Measurements from ENCODE around the gene PITPNB. TPM values are rescaled to one million over a fixed set of nuclear protein-coding genes. Genes with fewer than 3 reads are reported as not detected.

Gene PITPNB
- 19.3 and 20.1 TPM in 2 replicates for total RNA-seq (2014; rRNA removed; shearing (Covaris generic))

GRCh38 chr22:27919222-27919941 lies at the start of gene PITPNB:
PITPNB (minus strand) TSS chr22:27919256; CDS start chr22:27919191, 65 bp downstream.
- peak; percentile 99 for DNase-seq (ENCODE audit: low read depth)

GRCh38 chr22:27966168-27967064 lies 47.4 kb upstream of the PITPNB start:
- DNase-seq (ENCODE audit: low read depth): no peak

- DNase-seq (ENCODE audit: low read depth): no peak
These were observed 43.4 kb upstream of the PITPNB start for GRCh38 chr22:27962268-27963044.

- DNase-seq (ENCODE audit: low read depth): no peak
These were observed 42.6 kb upstream of the PITPNB start for GRCh38 chr22:27961680-27962079.

GRCh38 chr22:27961182-27961581 lies 42.1 kb upstream of the PITPNB start:
- no peak for DNase-seq (ENCODE audit: low read depth)

GRCh38 chr22:27959335-27960090 lies 40.5 kb upstream of the PITPNB start:
- DNase-seq (ENCODE audit: low read depth): no peak

- no peak for DNase-seq (ENCODE audit: low read depth)
These were observed 33.7 kb upstream of the PITPNB start for GRCh38 chr22:27952779-27953178.

GRCh38 chr22:27952091-27952490 lies 33.0 kb upstream of the PITPNB start:
- peak; percentile 52 for DNase-seq (ENCODE audit: low read depth)

- DNase-seq (ENCODE audit: low read depth): no peak
These were observed 30.4 kb upstream of the PITPNB start for GRCh38 chr22:27949421-27949820.

GRCh38 chr22:27948569-27948968 lies 29.5 kb upstream of the PITPNB start:
- DNase-seq (ENCODE audit: low read depth): no peak

GRCh38 chr22:27947448-27947847 lies 28.4 kb upstream of the PITPNB start:
- DNase-seq (ENCODE audit: low read depth): no peak

GRCh38 chr22:27941143-27941542 lies 22.1 kb upstream of the PITPNB start:
- DNase-seq (ENCODE audit: low read depth): no peak

- DNase-seq (ENCODE audit: low read depth): no peak
These were observed 18.4 kb upstream of the PITPNB start for GRCh38 chr22:27937453-27937852.

- DNase-seq (ENCODE audit: low read depth): no peak
These were observed 16.8 kb upstream of the PITPNB start for GRCh38 chr22:27935897-27936296.

- DNase-seq (ENCODE audit: low read depth): no peak
These were observed 15.0 kb upstream of the PITPNB start for GRCh38 chr22:27934069-27934468.

- no peak for DNase-seq (ENCODE audit: low read depth)
These were observed 14.3 kb upstream of the PITPNB start for GRCh38 chr22:27933186-27933983.

- no peak for DNase-seq (ENCODE audit: low read depth)
These were observed 11.4 kb upstream of the PITPNB start for GRCh38 chr22:27930331-27931060.

- no peak for DNase-seq (ENCODE audit: low read depth)
These were observed 8.6 kb upstream of the PITPNB start for GRCh38 chr22:27927608-27928007.

- no peak for DNase-seq (ENCODE audit: low read depth)
These were observed 6.3 kb upstream of the PITPNB start for GRCh38 chr22:27925331-27925730.
